H9 (cell line): Measurements from ENCODE around the gene SLCO2A1. TPM values are rescaled to one million over a fixed set of nuclear protein-coding genes. Genes with fewer than 3 reads are reported as not detected.

Experiments
- DNase-seq: peaks from one replicate; pipeline ENCODE4 v3.0.0-alpha.2; 2017
- H2AFZ ChIP-seq: one replicate; pipeline ENCODE4 v1.6.1; 2013; ENCODE audit warnings: mild to moderate bottlenecking, low read length, control low read depth, moderate library complexity
- H2AK5ac ChIP-seq: 2 replicates; pipeline ENCODE4 v1.6.1; 2013; ENCODE audit warnings: low read length, control low read depth, mixed read lengths; ENCODE audit not compliant: insufficient read length
- H2BK120ac ChIP-seq: one replicate; pipeline ENCODE4 v1.6.1; 2013; ENCODE audit warnings: low read depth, mild to moderate bottlenecking, low read length, control low read depth, inconsistent platforms; ENCODE audit not compliant: poor library complexity, severe bottlenecking
- H2BK12ac ChIP-seq: 2 replicates; pipeline ENCODE4 v1.6.1; 2013; ENCODE audit warnings: low read length, control low read depth, mixed read lengths, low read depth; ENCODE audit not compliant: insufficient read length
- H2BK15ac ChIP-seq: 2 replicates; pipeline ENCODE4 v1.6.1; 2013; ENCODE audit warnings: low read depth, low read length, control low read depth
- H2BK20ac ChIP-seq: one replicate; pipeline ENCODE4 v1.6.1; 2013; ENCODE audit warnings: low read depth, mild to moderate bottlenecking, low read length, control low read depth, inconsistent platforms; ENCODE audit not compliant: poor library complexity, severe bottlenecking
- H2BK5ac ChIP-seq: 2 replicates; pipeline ENCODE4 v1.6.1; 2013; ENCODE audit warnings: low read length, control low read depth, mixed read lengths; ENCODE audit not compliant: insufficient read length
- H3K14ac ChIP-seq: 2 replicates; pipeline ENCODE4 v1.6.1; 2013; ENCODE audit warnings: low read length, control low read depth; ENCODE audit not compliant: insufficient read depth
- H3K18ac ChIP-seq: 2 replicates; pipeline ENCODE4 v1.6.1; 2013; ENCODE audit warnings: low read depth, mild to moderate bottlenecking, mixed read lengths, low read length, control low read depth; ENCODE audit not compliant: insufficient read length
- H3K23ac ChIP-seq: 2 replicates; pipeline ENCODE4 v1.6.1; 2013; ENCODE audit warnings: low read length, control low read depth, mixed read lengths, low read depth; ENCODE audit not compliant: insufficient read length
- H3K23me2 ChIP-seq: 2 replicates; pipeline ENCODE4 v1.6.1; 2013; ENCODE audit warnings: low read depth, mild to moderate bottlenecking, mixed read lengths, low read length, control low read depth; ENCODE audit not compliant: insufficient read length, poor library complexity, severe bottlenecking
- H3K27ac ChIP-seq: 2 replicates; pipeline ENCODE4 v1.5.1; 2013; ENCODE audit warnings: low read length, control low read depth, mixed read lengths, low read depth; ENCODE audit not compliant: insufficient read length
- H3K27me3 ChIP-seq: 2 replicates; pipeline ENCODE4 v1.6.1; 2013; ENCODE audit warnings: low read length, control low read depth, inconsistent platforms; ENCODE audit not compliant: insufficient read depth
- H3K4ac ChIP-seq: 2 replicates; pipeline ENCODE4 v1.6.1; 2013; ENCODE audit warnings: low read depth, mild to moderate bottlenecking, control low read depth, inconsistent platforms, low read length, moderate library complexity
- H3K4me1 ChIP-seq: 2 replicates; pipeline ENCODE4 v1.6.1; 2013; ENCODE audit warnings: low read length, control low read depth, inconsistent platforms; ENCODE audit not compliant: insufficient read depth
- H3K4me2 ChIP-seq: 2 replicates; pipeline ENCODE4 v1.6.1; 2013; ENCODE audit warnings: low read length, control low read depth, mixed read lengths; ENCODE audit not compliant: insufficient read length, insufficient read depth
- H3K56ac ChIP-seq: 2 replicates; pipeline ENCODE4 v1.6.1; 2013; ENCODE audit warnings: low read depth, mild to moderate bottlenecking, mixed read lengths, low read length, control low read depth; ENCODE audit not compliant: insufficient read length
- H3K79me1 ChIP-seq: 2 replicates; pipeline ENCODE4 v1.6.1; 2013; ENCODE audit warnings: low read depth, mild to moderate bottlenecking, moderate library complexity, low read length, control low read depth, inconsistent platforms; ENCODE audit not compliant: insufficient read depth, poor library complexity, severe bottlenecking
- H3K79me2 ChIP-seq: 2 replicates; pipeline ENCODE4 v1.6.1; 2013; ENCODE audit warnings: low read length, control low read depth, inconsistent platforms; ENCODE audit not compliant: insufficient read depth
- H3K9ac ChIP-seq: 2 replicates; pipeline ENCODE4 v1.6.1; 2013; ENCODE audit warnings: low read length, control low read depth, mixed read lengths; ENCODE audit not compliant: insufficient read length; ENCODE audit errors: extremely low read depth
- H3K9me3 ChIP-seq: one replicate; pipeline ENCODE4 v1.6.1; 2013; ENCODE audit warnings: low read depth, low read length, inconsistent platforms; ENCODE audit not compliant: control insufficient read depth
- H3T11ph ChIP-seq: one replicate; pipeline ENCODE4 v1.6.1; 2013; ENCODE audit warnings: mild to moderate bottlenecking, low read length, control low read depth, inconsistent platforms
- H4K20me1 ChIP-seq: one replicate; pipeline ENCODE4 v1.6.1; 2013; ENCODE audit not compliant: control insufficient read depth, insufficient read length, insufficient read depth
- H4K5ac ChIP-seq: 2 replicates; pipeline ENCODE4 v1.6.1; 2013; ENCODE audit warnings: low read depth, mild to moderate bottlenecking, mixed read lengths, low read length, control low read depth; ENCODE audit not compliant: insufficient read length
- H4K8ac ChIP-seq: replicated peaks from 2 replicates; pipeline ENCODE4 v1.6.1; 2013; ENCODE audit warnings: low read length, control low read depth, mixed read lengths, low read depth; ENCODE audit not compliant: insufficient read length
- H4K91ac ChIP-seq: 2 replicates; pipeline ENCODE4 v1.6.1; 2013; ENCODE audit warnings: low read depth, mild to moderate bottlenecking, moderate library complexity, mixed read lengths, low read length, control low read depth; ENCODE audit not compliant: insufficient read length
- H3K27ac Mint-ChIP-seq, 3 experiments: 2 replicates in 2 of 3; 3 replicates in 1 of 3; pipeline ENCODE4 v1.8.0; 2020 to 2021; ENCODE audit warnings: mixed read lengths in 3 of 3, mild to moderate bottlenecking in 1 of 3, moderate library complexity in 1 of 3
- H3K27me3 Mint-ChIP-seq: 2 replicates; pipeline ENCODE4 v1.8.0; 2021; ENCODE audit warnings: low read depth, mild to moderate bottlenecking, moderate library complexity, mixed read lengths
- H3K36me3 Mint-ChIP-seq, 3 experiments: 2 replicates in 2 of 3; 3 replicates in 1 of 3; pipeline ENCODE4 v1.8.0; 2020 to 2021; ENCODE audit warnings: low read depth in 3 of 3, mixed read lengths in 3 of 3; ENCODE audit not compliant: insufficient read depth in 1 of 3
- H3K4me1 Mint-ChIP-seq, 2 experiments: 2 replicates each; pipeline ENCODE4 v1.8.0; 2020; ENCODE audit warnings: mixed read lengths in 2 of 2
- H3K4me3 Mint-ChIP-seq, 2 experiments: 2 replicates in 1 of 2; 3 replicates in 1 of 2; pipeline ENCODE4 v1.8.0; 2020 to 2021; ENCODE audit warnings: mild to moderate bottlenecking in 2 of 2, mixed read lengths in 2 of 2, moderate library complexity in 1 of 2
- H3K9me3 Mint-ChIP-seq, 2 experiments: 2 replicates in 1 of 2; 3 replicates in 1 of 2; pipeline ENCODE4 v1.8.0; 2020; ENCODE audit warnings: mild to moderate bottlenecking in 2 of 2, mixed read lengths in 2 of 2, moderate library complexity in 1 of 2
- WGBS: extraction: QIAGEN DNeasy Blood & Tissue Kit; methylation state at CpG from one replicate; pipeline ENCODE4 v1.1.7; 2013; ENCODE audit warnings: missing lambda C conversion rate, low lambda C conversion rate, mixed read lengths; ENCODE audit not compliant: insufficient read length; ENCODE audit errors: extremely low coverage; 5-methylcytosine and 5-hydroxymethylcytosine counted together
- total RNA-seq: library from RNA; stranded (reverse); gene quantifications from 2 replicates; pipeline ENCODE4 v1.2.1, GENCODE V29; 2021
- TF ChIP-seq, protein P1 (sequence below): fragments of 200-600 bp; sonication (generic); conservative IDR thresholded peaks from 3 replicates; pipeline ENCODE4 v1.8.0; 2021; ENCODE audit warnings: antibody characterized with exemption, mild to moderate bottlenecking

The SLCO2A1 gene
- total RNA-seq, 1 experiment from 2014 or later, result 0.98 TPM

DNA sequence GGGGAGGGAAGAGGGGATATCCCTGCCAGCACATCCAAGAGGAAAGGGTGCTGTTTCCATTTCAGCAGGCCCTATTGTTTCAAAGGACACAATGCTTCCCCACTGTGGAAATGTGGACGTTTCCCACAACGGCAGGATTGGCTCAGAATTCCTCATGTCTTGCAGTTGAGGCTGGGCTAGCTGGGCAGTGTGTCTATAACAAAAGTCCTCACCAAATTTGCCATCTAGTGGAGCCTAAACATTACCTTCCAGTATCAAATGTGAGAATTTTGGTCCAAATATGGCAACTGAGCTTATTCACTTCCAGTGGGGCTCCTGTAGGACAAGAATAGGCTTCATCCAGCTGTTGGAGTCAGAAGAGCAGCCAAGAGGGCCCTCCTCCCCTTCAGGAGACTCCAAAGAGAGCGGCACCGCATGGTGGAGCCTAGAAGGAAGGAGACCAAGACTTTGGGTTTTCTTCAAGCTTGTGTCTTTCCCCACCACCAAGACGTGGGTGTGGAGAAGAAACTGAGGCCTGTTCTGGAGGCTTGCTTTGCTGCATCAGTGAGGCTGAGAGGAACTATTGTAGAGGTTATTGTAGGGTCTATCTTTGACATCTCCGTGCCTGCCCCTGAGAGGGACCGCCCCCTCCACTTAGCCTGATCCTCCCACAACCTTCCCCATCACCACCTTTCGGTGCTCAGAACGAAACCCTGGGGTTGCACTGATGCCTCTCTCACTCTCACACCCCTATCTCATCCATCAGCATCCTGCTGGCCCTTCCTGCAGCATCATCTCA lies 45.3 kb upstream of the SLCO2A1 start:
- no peak overlapping the region for H3K4me2 ChIP-seq
- Mint-ChIP-seq H3K9me3 (peaks cover 2 to 10% of the 10 kb centered on the region in 2 experiments), H3K27me3 (no peaks in the 10 kb centered on the region; the same call in none of the 2 replicates), H3K4me3 (no peak overlapping the region; a peak in 1 of 5 replicates), H3K27ac (no peak overlapping the region), H3K4me1 (no peaks in the 10 kb centered on the region), H3K36me3 (no peaks in the 10 kb centered on the region; a peak in 2 of 7 replicates)
- no peak overlapping the region for H3K56ac ChIP-seq
- no peaks in the 10 kb centered on the region for H3K79me2 ChIP-seq
- H3K79me1 ChIP-seq, result no peaks in the 10 kb centered on the region
- H4K91ac ChIP-seq, result no peak overlapping the region
- no peak overlapping the region for H3K27ac ChIP-seq
- H2BK5ac ChIP-seq, result no peak overlapping the region
- H2AK5ac ChIP-seq, result no peak overlapping the region
- H3T11ph ChIP-seq, result no peak overlapping the region
- H3K23me2 ChIP-seq, result no peaks in the 10 kb centered on the region
- H3K23ac ChIP-seq, result no peak overlapping the region
- no peak overlapping the region for H2AFZ ChIP-seq
- WGBS, result no CpG with 5 or more reads among the region's 9 CpGs
- H3K4ac ChIP-seq, result no peak overlapping the region
- H2BK15ac ChIP-seq, result no peak overlapping the region
- H3K9ac ChIP-seq, result no peak overlapping the region
- no peak overlapping the region for H3K18ac ChIP-seq
- H2BK12ac ChIP-seq, result no peak overlapping the region
- TF ChIP-seq, protein P1, sequence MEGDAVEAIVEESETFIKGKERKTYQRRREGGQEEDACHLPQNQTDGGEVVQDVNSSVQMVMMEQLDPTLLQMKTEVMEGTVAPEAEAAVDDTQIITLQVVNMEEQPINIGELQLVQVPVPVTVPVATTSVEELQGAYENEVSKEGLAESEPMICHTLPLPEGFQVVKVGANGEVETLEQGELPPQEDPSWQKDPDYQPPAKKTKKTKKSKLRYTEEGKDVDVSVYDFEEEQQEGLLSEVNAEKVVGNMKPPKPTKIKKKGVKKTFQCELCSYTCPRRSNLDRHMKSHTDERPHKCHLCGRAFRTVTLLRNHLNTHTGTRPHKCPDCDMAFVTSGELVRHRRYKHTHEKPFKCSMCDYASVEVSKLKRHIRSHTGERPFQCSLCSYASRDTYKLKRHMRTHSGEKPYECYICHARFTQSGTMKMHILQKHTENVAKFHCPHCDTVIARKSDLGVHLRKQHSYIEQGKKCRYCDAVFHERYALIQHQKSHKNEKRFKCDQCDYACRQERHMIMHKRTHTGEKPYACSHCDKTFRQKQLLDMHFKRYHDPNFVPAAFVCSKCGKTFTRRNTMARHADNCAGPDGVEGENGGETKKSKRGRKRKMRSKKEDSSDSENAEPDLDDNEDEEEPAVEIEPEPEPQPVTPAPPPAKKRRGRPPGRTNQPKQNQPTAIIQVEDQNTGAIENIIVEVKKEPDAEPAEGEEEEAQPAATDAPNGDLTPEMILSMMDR, result no peak
- H2BK120ac ChIP-seq, result no peak overlapping the region
- no peaks in the 10 kb centered on the region for H3K27me3 ChIP-seq
- H3K9me3 ChIP-seq, result no peaks in the 10 kb centered on the region
- H2BK20ac ChIP-seq, result no peak overlapping the region
- no peak overlapping the region for H4K8ac ChIP-seq
- no peak for DNase-seq
- no peak overlapping the region for H3K14ac ChIP-seq
- no peaks in the 10 kb centered on the region for H4K20me1 ChIP-seq
- H3K4me1 ChIP-seq, result no peaks in the 10 kb centered on the region
- no peak overlapping the region for H4K5ac ChIP-seq
